HepG2 (cell line): Measurements from ENCODE around the gene ATP6V0D1. TPM values are rescaled to one million over a fixed set of nuclear protein-coding genes. Genes with fewer than 3 reads are reported as not detected.
A peak's percentile ranks its signal among the peaks of the same experiment; 100 is the strongest.

Source experiments
- CBX1 ChIP-seq: IDR thresholded peaks from one replicate; pipeline ENCODE4 v1.6.1; 2016; ENCODE audit warnings: antibody characterized with exemption, low read depth
- CREBL2 ChIP-seq: sonication (generic); formaldehyde crosslinking; IDR thresholded peaks from 2 replicates; pipeline ENCODE4 v1.8.1; 2023; ENCODE audit warnings: missing genetic modification reagents, mild to moderate bottlenecking, borderline replicate concordance
- DR1 ChIP-seq: sonication (generic); formaldehyde crosslinking; IDR thresholded peaks from 2 replicates; pipeline ENCODE4 v1.8.0; 2021; ENCODE audit warnings: mild to moderate bottlenecking, missing genetic modification reagents, inconsistent platforms
- FOXO1 ChIP-seq: sonication (generic); formaldehyde crosslinking; IDR thresholded peaks from 2 replicates; pipeline ENCODE4 v1.4.0; 2020; ENCODE audit warnings: missing genetic modification reagents
- GZF1 ChIP-seq: sonication (generic); formaldehyde crosslinking; IDR thresholded peaks from 2 replicates; pipeline ENCODE4 v1.5.1; 2020; ENCODE audit warnings: mild to moderate bottlenecking, missing genetic modification reagents
- HIVEP1 ChIP-seq: sonication (generic); formaldehyde crosslinking; IDR thresholded peaks from 2 replicates; pipeline ENCODE4 v1.4.0; 2020; ENCODE audit warnings: mild to moderate bottlenecking, missing genetic modification reagents
- JARID2 ChIP-seq: sonication (generic); formaldehyde crosslinking; IDR thresholded peaks from 2 replicates; pipeline ENCODE4 v1.8.1; 2023; ENCODE audit warnings: missing genetic modification reagents, inconsistent platforms; ENCODE audit not compliant: insufficient replicate concordance
- MLLT10 ChIP-seq: sonication (generic); formaldehyde crosslinking; IDR thresholded peaks from 2 replicates; pipeline ENCODE4 v1.4.0; 2020; ENCODE audit warnings: missing genetic modification reagents
- NR3C1 ChIP-seq: sonication (generic); formaldehyde crosslinking; IDR thresholded peaks from 2 replicates; pipeline ENCODE4 v1.4.0; 2020; ENCODE audit warnings: missing genetic modification reagents
- PATZ1 ChIP-seq: sonication (generic); formaldehyde crosslinking; IDR thresholded peaks from 2 replicates; pipeline ENCODE4 v1.4.0; 2020; ENCODE audit warnings: missing genetic modification reagents
- PITX1 ChIP-seq: sonication (generic); formaldehyde crosslinking; IDR thresholded peaks from 2 replicates; pipeline ENCODE4 v1.5.1; 2020; ENCODE audit warnings: mild to moderate bottlenecking, missing genetic modification reagents
- SAFB2 ChIP-seq: sonication (generic); formaldehyde crosslinking; IDR thresholded peaks from 2 replicates; pipeline ENCODE4 v1.5.1; 2020; ENCODE audit warnings: missing genetic modification reagents, low read depth, mild to moderate bottlenecking, borderline replicate concordance
- SALL2 ChIP-seq: sonication (generic); formaldehyde crosslinking; IDR thresholded peaks from 2 replicates; pipeline ENCODE4 v1.8.1; 2023; ENCODE audit warnings: mild to moderate bottlenecking, missing genetic modification reagents, inconsistent platforms
- SOX5 ChIP-seq: IDR thresholded peaks from 2 replicates; pipeline ENCODE4 v1.6.1; 2016; ENCODE audit warnings: borderline replicate concordance
- ZBTB20 ChIP-seq: sonication (generic); formaldehyde crosslinking; IDR thresholded peaks from 2 replicates; pipeline ENCODE4 v1.8.1; 2023; ENCODE audit warnings: missing genetic modification reagents, low read depth, mild to moderate bottlenecking, borderline replicate concordance
- ZBTB7A ChIP-seq: sonication (generic); formaldehyde crosslinking; IDR thresholded peaks from 2 replicates; pipeline ENCODE4 v1.8.0; 2022; ENCODE audit warnings: mild to moderate bottlenecking, missing genetic modification reagents
- ZNF160 ChIP-seq: sonication (generic); formaldehyde crosslinking; IDR thresholded peaks from 2 replicates; pipeline ENCODE4 v1.8.0; 2022; ENCODE audit warnings: mild to moderate bottlenecking, inconsistent platforms, missing genetic modification reagents
- ZNF20 ChIP-seq: sonication (generic); formaldehyde crosslinking; IDR thresholded peaks from 2 replicates; pipeline ENCODE4 v1.4.0; 2020; ENCODE audit warnings: mild to moderate bottlenecking, moderate library complexity, missing genetic modification reagents
- ZNF260 ChIP-seq: sonication (generic); formaldehyde crosslinking; IDR thresholded peaks from 2 replicates; pipeline ENCODE4 v1.4.0; 2020; ENCODE audit warnings: missing genetic modification reagents, low read depth, mild to moderate bottlenecking, borderline replicate concordance
- ZNF33B ChIP-seq: sonication (generic); formaldehyde crosslinking; IDR thresholded peaks from 2 replicates; pipeline ENCODE4 v1.5.1; 2020; ENCODE audit warnings: mild to moderate bottlenecking, missing genetic modification reagents
- ZNF367 ChIP-seq: sonication (generic); formaldehyde crosslinking; IDR thresholded peaks from 2 replicates; pipeline ENCODE4 v1.4.0; 2020; ENCODE audit warnings: missing genetic modification reagents, borderline replicate concordance
- ZNF552 ChIP-seq: sonication (generic); formaldehyde crosslinking; IDR thresholded peaks from 2 replicates; pipeline ENCODE4 v1.9.0; 2022; ENCODE audit warnings: missing genetic modification reagents, mild to moderate bottlenecking, borderline replicate concordance
- ZNF713 ChIP-seq: sonication (generic); formaldehyde crosslinking; IDR thresholded peaks from 2 replicates; pipeline ENCODE4 v1.4.0; 2020; ENCODE audit warnings: mild to moderate bottlenecking, missing genetic modification reagents
- ZNF761 ChIP-seq: sonication (generic); formaldehyde crosslinking; conservative IDR thresholded peaks from 2 replicates; pipeline ENCODE4 v1.4.0; 2020; ENCODE audit warnings: mild to moderate bottlenecking, missing genetic modification reagents
- ZNF780A ChIP-seq: sonication (generic); formaldehyde crosslinking; IDR thresholded peaks from 2 replicates; pipeline ENCODE4 v1.8.0; 2022; ENCODE audit warnings: mild to moderate bottlenecking, missing genetic modification reagents, moderate library complexity
- ZSCAN9 ChIP-seq: IDR thresholded peaks from 2 replicates; pipeline ENCODE4 v1.6.1; 2016; ENCODE audit warnings: borderline replicate concordance
- polyA plus RNA-seq, 8 experiments: library from polyadenylated mRNA; depleted of rRNA in 3 of 8; stranded (reverse) in 7 of 8; unstranded in 1 of 8; fragments of >200 nt; fragmentation: Illumina TruSeq in 4 of 8; extraction: Trizol in 4 of 8; gene quantifications; 2 replicates each; pipeline versions ENCODE4 v1.2.1 to v1.2.3, GENCODE V29; 2011 to 2016; ENCODE audit warnings: low read depth in 4 of 8, missing spikeins in 1 of 8, mixed read lengths in 1 of 8; ENCODE audit not compliant: insufficient read depth in 1 of 8
- total RNA-seq, 5 experiments: library from RNA; depleted of rRNA; stranded (reverse); fragments of >200 nt; fragmentation: Illumina TruSeq; extraction: Trizol; gene quantifications; 2 replicates each; pipeline ENCODE4 v1.2.3, GENCODE V29; 2016; ENCODE audit warnings: low read depth in 1 of 5
- TF ChIP-seq, protein P1 (sequence below): sonication (generic); formaldehyde crosslinking; IDR thresholded peaks from 2 replicates; pipeline ENCODE4 v1.8.0; 2022; ENCODE audit warnings: mild to moderate bottlenecking, missing genetic modification reagents, borderline replicate concordance

ATP6V0D1 gene
- total and polyA plus RNA-seq, 2 of the 13 experiments (the other 11 are each of a cell fraction or from before 2014, with no cell fraction given), result 51.1 to 61.3 TPM

GRCh38 chr16:67521095-67521804 is 40.3 kb upstream of the ATP6V0D1 start (continued):
- TF ChIP-seq FOXO1 (CRISPR knock-in tag), result 0 out of 2 replicates have a peak, but pooled peaks have one; percentile 5
- TF ChIP-seq ZNF552, result no peak; the same call in 1 of the 2 replicates
- no peak for TF ChIP-seq DR1
- TF ChIP-seq ZBTB20 (CRISPR knock-in tag), result peak; percentile 80; the same call in 1 of the 2 replicates
- 0 out of 2 replicates have a peak, but pooled peaks have one; percentile 31 for TF ChIP-seq ZSCAN9 (CRISPR knock-in tag)
- TF ChIP-seq ZNF761 (CRISPR knock-in tag), result peak; percentile 61
- no peak for TF ChIP-seq NR3C1 (CRISPR knock-in tag)
- TF ChIP-seq GZF1 (CRISPR knock-in tag), result no peak
- no peak for TF ChIP-seq MLLT10 (CRISPR knock-in tag)
- no peak for TF ChIP-seq ZNF33B (CRISPR knock-in tag)
- peak; percentile 20 for TF ChIP-seq JARID2 (CRISPR knock-in tag)
- TF ChIP-seq ZNF160 (CRISPR knock-in tag), result no peak
- TF ChIP-seq PITX1 (CRISPR knock-in tag), result peak; percentile 63; the same call in 1 of the 2 replicates
- TF ChIP-seq CREBL2 (CRISPR knock-in tag), result no peak
- TF ChIP-seq ZNF260 (CRISPR knock-in tag), result no peak
- TF ChIP-seq PATZ1 (CRISPR knock-in tag), result peak; percentile 76
- TF ChIP-seq ZNF20 (CRISPR knock-in tag), result no peak
- peak; percentile 19; the same call in 1 of the 2 replicates for TF ChIP-seq SOX5 (CRISPR knock-in tag)
- TF ChIP-seq ZBTB7A (CRISPR knock-in tag), result no peak
- no peak for TF ChIP-seq ZNF367 (CRISPR knock-in tag)
- TF ChIP-seq CBX1, result no peak
- no peak for TF ChIP-seq HIVEP1 (CRISPR knock-in tag)
- TF ChIP-seq, protein P1, sequence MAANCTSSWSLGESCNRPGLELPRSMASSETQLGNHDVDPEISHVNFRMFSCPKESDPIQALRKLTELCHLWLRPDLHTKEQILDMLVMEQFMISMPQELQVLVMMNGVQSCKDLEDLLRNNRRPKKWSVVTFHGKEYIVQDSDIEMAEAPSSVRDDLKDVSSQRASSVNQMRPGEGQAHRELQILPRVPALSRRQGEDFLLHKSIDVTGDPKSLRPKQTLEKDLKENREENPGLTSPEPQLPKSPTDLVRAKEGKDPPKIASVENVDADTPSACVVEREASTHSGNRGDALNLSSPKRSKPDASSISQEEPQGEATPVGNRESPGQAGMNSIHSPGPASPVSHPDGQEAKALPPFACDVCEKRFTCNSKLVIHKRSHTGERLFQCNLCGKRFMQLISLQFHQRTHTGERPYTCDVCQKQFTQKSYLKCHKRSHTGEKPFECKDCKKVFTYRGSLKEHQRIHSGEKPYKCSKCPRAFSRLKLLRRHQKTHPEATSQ (CRISPR knock-in tag), result no peak
- TF ChIP-seq ZNF713 (CRISPR knock-in tag), result no peak
- no peak for TF ChIP-seq ZNF780A (CRISPR knock-in tag)
- TF ChIP-seq SALL2 (CRISPR knock-in tag), result peak; percentile 85; the same call in 1 of the 2 replicates
- no peak; the same call in 1 of the 2 replicates for TF ChIP-seq SAFB2 (CRISPR knock-in tag)
